AG10803 (cell line): ENCODE data around the gene MED16.

ENCODE experiments used
- DNase-seq: peaks from one replicate; pipeline ENCODE4 v3.0.0; 2010; ENCODE audit warnings: low read depth
- H3K4me3 ChIP-seq: 2 replicates; pipeline ENCODE4 v1.5.1; 2011; ENCODE audit warnings: mild to moderate bottlenecking, low read length, control low read depth
- CTCF ChIP-seq: conservative IDR thresholded peaks from 2 replicates; pipeline ENCODE4 v1.5.1; 2011; ENCODE audit warnings: mild to moderate bottlenecking, low read length, control low read depth, inconsistent platforms

The MED16 gene

GRCh38 chr19:876780-877314, 16.1 kb downstream of the MED16 start:
- H3K4me3 ChIP-seq = no peak overlapping the region
- no peak for DNase-seq
- no peak for TF ChIP-seq CTCF

GRCh38 chr19:876089-876488, 16.9 kb downstream of the MED16 start:
- no peak overlapping the region for H3K4me3 ChIP-seq
- no peak for TF ChIP-seq CTCF
- DNase-seq = no peak

DNA sequence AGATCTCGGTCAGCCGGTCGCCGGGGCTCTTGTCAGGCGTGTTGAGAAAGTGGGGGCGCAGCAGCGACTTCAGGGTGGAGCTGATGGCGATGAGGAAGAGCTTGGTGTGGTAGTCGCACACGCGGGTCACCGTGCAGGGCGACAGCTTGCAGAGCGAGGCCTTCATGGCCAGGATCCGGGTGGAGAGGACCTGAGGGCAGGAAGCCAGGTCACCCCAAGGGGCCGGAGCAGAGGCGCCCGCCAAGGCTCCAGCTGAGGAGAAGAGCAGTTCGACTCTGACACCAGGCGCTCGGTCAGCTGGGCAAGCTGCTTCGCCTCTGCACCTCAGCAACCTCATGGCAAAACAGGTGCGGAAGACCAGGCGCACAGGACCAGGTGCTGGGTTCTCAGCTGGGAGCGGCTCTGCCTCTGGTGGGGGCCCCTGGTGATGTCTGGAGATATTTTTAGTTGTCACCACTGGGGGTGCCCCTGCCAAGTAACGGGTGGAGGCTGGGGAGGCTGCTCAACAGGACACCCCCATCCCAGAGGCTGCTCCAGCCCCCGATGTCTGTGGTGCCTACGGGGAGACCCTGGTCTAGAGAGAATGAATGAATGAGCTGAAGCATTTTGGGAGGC, 17.6 kb downstream of the MED16 start:
- no peak for DNase-seq
- no peak overlapping the region for H3K4me3 ChIP-seq
- TF ChIP-seq CTCF = no peak

DNA sequence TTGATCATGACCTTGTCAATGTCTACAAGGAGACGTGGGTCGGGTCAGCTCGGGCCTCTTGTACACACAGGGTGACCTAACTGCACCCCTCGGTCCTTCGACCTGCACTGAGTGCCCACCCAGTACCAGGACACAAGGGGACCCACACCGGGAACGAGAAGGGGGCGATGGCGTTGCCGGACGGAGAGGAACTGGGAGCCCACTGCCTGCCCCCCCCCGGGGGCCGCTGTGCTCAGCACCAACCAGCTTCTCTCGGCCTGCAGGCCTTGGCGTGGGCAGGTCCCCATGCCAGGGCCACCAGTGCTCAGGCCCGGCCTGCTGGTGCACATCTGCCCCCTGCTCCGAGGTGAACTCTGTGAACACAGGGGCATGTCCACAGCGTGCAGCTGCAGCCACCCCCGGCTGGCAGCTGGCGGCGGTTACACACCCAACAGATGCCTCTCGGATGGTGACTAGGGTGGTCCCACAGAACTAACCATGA, 19.4 kb downstream of the MED16 start:
- no peak overlapping the region for H3K4me3 ChIP-seq
- no peak for DNase-seq
- TF ChIP-seq CTCF = no peak

DNA sequence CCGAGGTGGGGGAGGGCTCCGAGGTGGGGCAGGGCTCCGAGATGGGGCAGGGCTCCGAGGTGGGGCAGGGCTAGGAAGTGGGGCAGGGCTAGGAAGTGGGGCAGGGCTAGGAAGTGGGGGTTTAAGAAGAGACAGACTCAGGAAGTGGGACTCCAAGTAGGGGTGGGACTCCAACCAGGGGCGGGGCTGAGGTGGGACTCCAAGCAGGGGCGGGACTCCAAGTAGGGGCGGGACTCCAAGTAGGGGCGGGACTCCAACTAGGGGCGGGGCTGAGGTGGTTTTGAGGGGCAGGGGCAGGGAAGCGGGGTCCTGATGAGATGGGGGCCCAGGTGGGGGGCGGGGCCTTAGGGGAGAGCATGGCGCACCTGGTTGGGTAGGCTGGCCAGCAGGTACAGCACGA, 19.9 kb downstream of the MED16 start:
- peak; percentile 72 for DNase-seq
- TF ChIP-seq CTCF = no peak
- H3K4me3 ChIP-seq = no peak overlapping the region

DNA sequence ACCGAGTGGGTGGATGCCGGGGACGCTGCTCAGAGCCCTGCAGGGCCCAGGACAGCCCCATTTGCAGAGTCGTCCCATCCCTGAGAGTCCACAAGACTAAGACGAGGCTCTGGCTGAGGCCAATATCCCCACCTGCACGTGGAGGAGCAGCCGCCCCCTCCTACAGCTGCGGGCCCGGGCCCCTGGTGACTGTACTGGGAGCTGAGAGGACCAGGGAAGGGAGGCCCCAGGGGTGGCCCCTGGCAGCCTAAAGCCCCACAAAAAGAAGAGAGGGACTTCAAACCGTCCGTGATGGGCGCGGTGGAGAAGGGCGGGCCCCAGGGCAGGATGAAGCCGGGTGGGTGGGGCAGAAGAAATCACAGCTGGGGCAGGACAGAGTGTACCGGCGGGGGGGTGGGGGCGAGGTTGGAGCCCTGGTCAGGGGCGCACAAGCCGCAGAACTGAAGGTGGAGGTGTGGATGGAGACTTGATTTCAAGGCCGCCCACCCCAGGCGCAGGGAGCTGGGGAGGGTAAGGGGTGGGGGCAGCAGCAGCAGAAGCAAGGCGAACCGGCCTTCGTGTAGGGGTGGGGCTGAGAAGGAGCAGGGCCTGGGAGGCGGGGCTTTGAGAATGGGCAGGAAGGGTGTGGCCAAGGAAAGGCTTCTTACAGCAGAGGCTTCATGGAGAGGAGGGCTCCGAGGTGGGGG, 20.6 kb downstream of the MED16 start:
- DNase-seq = peak; percentile 69
- H3K4me3 ChIP-seq = no peak overlapping the region

More for the DNA sequence above, 20.6 kb downstream of the MED16 start:
- no peak for TF ChIP-seq CTCF
